HG03066 (cell line): ENCODE measurements around the gene SIRT3.
"Not testable (repeated sequence)": the region's sequence is repeated elsewhere in the genome, so short reads cannot be mapped to it uniquely, and the experiment has no call there.

Experiments used
- ATAC-seq: cut with Tn5 transposase; IDR thresholded peaks from one replicate; pipeline ENCODE4 v1.9.1; 2021; ENCODE audit warnings: low read depth; ENCODE audit not compliant: unreplicated experiment

Gene SIRT3

DNA sequence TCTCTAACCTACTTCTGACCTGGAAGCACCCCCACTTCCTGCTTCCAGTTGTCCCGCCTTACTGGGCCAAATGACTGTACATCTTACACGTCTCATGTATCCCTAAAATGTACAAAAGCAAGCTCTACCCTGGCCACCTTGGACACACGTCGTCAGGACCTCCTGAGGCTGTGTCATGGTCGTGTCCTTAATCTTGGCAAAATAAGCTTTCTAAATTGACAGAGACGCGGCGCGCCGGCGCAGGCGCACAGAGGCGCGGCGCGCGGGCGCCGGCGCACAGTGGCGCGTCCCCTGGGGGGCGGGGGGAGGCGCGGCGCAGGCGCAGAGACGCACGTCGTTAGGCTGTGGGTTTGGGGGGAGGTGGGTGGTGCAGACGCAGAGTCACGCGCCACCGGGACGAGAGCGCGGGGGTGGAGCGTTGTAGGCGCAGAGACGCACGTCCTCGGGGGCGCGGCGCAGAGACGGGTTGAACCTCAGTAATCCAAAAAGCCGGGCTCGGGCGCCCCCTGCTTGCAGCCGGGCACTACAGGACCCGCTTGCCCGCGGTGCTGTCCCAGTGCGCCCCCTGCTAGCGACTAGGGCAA, 46.9 kb downstream of the SIRT3 start:
- not testable (repeated sequence) for ATAC-seq

DNA sequence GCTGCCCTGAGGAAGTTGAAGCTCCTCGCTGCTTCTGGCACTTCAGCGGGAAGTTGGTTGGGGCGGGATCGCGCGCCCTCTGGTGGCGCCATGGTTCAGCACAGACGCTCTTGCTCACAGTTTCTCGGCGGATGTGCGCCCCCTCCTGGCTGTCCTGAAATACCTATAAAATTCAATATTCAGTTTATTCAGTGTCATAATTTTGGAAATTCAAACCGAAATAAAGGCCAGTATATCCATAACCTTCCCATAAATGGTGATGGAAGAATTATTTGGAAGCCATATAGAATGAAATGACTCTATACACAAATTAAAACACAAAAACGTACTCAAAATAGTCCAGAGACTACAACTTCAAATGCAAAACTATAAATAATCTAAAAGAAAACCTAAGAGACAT, 55.9 kb downstream of the SIRT3 start:
- ATAC-seq: not testable (repeated sequence)
